ENCODE measurements around the gene ZNF580.

The ZNF580 gene

GRCh38 chr19:55619286-55619685, 21.5 kb upstream of the ZNF580 start:
- H3K4me3 ChIP-seq (ENCODE audit: low read depth, low read length), result no peak overlapping the region
- no peak for TF ChIP-seq CTCF (IDR thresholded peaks at IDR 0.05; ENCODE audit: borderline replicate concordance, insufficient read depth, low read depth, low read length)

- TF ChIP-seq CTCF (IDR thresholded peaks at IDR 0.05; ENCODE audit: borderline replicate concordance, insufficient read depth, low read depth, low read length), result no peak
- no peak overlapping the region for H3K4me3 ChIP-seq (ENCODE audit: low read depth, low read length)
These were observed 20.2 kb upstream of the ZNF580 start for GRCh38 chr19:55620410-55621204.

- TF ChIP-seq CTCF (IDR thresholded peaks at IDR 0.05; ENCODE audit: borderline replicate concordance, insufficient read depth, low read depth, low read length), result no peak
- H3K4me3 ChIP-seq (ENCODE audit: low read depth, low read length), result no peak overlapping the region
These were observed 19.6 kb upstream of the ZNF580 start for GRCh38 chr19:55621205-55621672.

GRCh38 chr19:55621673-55622231, 19.1 kb upstream of the ZNF580 start:
- TF ChIP-seq CTCF (IDR thresholded peaks at IDR 0.05; ENCODE audit: borderline replicate concordance, insufficient read depth, low read depth, low read length), result no peak
- no peak overlapping the region for H3K4me3 ChIP-seq (ENCODE audit: low read depth, low read length)

GRCh38 chr19:55622242-55622969, 18.4 kb upstream of the ZNF580 start:
- TF ChIP-seq CTCF (IDR thresholded peaks at IDR 0.05; ENCODE audit: borderline replicate concordance, insufficient read depth, low read depth, low read length), result no peak
- H3K4me3 ChIP-seq (ENCODE audit: low read depth, low read length), result no peak overlapping the region

GRCh38 chr19:55623130-55623529, 17.7 kb upstream of the ZNF580 start:
- no peak overlapping the region for H3K4me3 ChIP-seq (ENCODE audit: low read depth, low read length)
- TF ChIP-seq CTCF (IDR thresholded peaks at IDR 0.05; ENCODE audit: borderline replicate concordance, insufficient read depth, low read depth, low read length), result no peak
